ENCODE results near the gene GOLGA5. TPM values are rescaled to one million over a fixed set of nuclear protein-coding genes. Genes with fewer than 3 reads are reported as not detected.
"Not testable (repeated sequence)": the region's sequence is repeated elsewhere in the genome, so short reads cannot be mapped to it uniquely, and the experiment has no call there.

Gene GOLGA5
- total RNA-seq, 8 experiments from 2014 or later, result 28.1 to 67.3 (median 43.5) TPM

- 17 to 78% (median 56%) methylated on average over 1 to 4 of the region's 4 CpGs; no CpG with 5 or more reads in 2 of the 10 experiments for WGBS, 10 experiments
- Histone ChIP-seq H3K27ac (no peak overlapping the region), H3K4me1 (replicated peaks in 1 of 2) (no peaks in the 10 kb centered on the region), H3K4me3 (no peak overlapping the region)
- in situ Hi-C loops (cut with MboI; ENCODE audit: low pct_unique_long_range_greater_than_20kb in 2 of 9, low sequenced_read_pairs in 9 of 9, unreplicated experiment in 9 of 9), result no loop called here
- no peak for ATAC-seq (replicated peaks in 6 of 8)
These were observed 54.8 kb downstream of the GOLGA5 start for GRCh38 chr14:92848887-92849286.

- Histone ChIP-seq H3K4me3 (no peak overlapping the region), H3K4me1 (replicated peaks in 1 of 2) (no peaks in the 10 kb centered on the region), H3K27ac (no peak overlapping the region)
- in situ Hi-C loops (cut with MboI; ENCODE audit: low pct_unique_long_range_greater_than_20kb in 2 of 9, low sequenced_read_pairs in 9 of 9, unreplicated experiment in 9 of 9), result no loop called here
- 20 to 100% (median 60%) methylated on average over 1 of the region's 2 CpGs; no CpG with 5 or more reads in 7 of the 10 experiments for WGBS, 10 experiments
- ATAC-seq (replicated peaks in 6 of 8), result peak in 1 of 8 experiments; percentile 40
These were observed 56.4 kb downstream of the GOLGA5 start for GRCh38 chr14:92850492-92850891.

DNA sequence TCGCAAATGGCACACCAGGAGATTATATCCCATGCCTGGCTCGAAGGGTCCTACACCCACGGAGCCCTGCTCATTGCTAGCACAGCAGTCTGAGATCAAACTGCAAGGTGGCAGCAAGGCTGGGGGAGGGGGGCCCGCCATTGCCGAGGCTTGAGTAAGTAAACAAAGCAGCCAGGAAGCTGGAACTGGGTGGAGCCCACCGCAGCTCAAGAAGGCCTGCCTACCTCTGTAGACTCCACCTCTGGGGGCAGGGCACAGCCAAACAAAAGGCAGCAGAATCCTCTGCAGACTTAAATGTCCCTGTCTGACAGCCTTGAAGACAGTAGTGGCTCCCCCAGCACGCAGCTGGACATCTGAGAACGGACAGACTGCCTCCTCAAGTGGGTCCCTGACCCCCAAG, 59.0 kb downstream of the GOLGA5 start:
- H3K27ac ChIP-seq; H3K4me1 ChIP-seq (replicated peaks in 1 of 2); H3K4me3 ChIP-seq; in situ Hi-C loops (cut with MboI; ENCODE audit: low pct_unique_long_range_greater_than_20kb in 2 of 9, low sequenced_read_pairs in 9 of 9, unreplicated experiment in 9 of 9); ATAC-seq (replicated peaks in 6 of 8): not testable (repeated sequence)
- 43 to 100% (median 75%) methylated on average over 1 to 5 of the region's 8 CpGs; no CpG with 5 or more reads in 3 of the 10 experiments for WGBS, 10 experiments

DNA sequence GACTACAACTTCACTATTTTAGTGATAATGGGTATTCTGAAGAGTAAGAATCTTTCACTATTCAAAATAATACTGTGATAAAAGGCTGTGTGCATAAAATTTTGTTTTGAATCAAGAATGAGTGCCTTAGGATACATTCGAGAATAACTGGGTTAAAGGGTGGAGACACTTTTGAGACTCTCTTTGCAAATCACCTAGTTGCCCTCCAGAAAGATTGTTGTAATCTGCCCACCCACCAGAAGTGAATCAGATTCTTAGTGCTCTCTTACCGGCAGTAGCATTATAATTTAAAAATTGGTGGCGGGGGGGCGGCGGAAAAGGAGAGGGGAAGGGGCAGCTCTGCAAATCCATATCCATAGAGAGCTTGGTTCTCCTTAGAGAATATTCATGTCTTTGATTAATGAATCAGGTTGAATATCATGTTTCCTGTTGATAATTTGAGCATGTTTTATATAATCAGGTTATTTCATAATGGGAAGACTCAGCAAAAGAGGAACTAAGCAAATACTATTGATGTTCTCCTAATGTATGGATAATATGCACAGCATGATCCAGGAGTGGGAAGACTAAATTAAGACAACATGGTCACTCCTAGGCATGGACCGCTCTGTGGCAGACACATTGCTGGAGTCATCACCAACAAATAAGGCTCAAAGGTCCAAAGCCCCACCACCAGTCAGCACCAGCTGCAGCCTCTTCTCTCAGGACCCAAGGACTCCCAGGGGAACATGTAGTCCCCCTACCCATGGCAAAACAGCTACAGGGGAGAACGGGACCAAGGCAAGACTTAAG, 66.1 kb downstream of the GOLGA5 start:
- Histone ChIP-seq H3K4me1 (replicated peaks in 1 of 2) (no peaks in the 10 kb centered on the region), H3K27ac (no peak overlapping the region), H3K4me3 (no peak overlapping the region)
- WGBS, 10 experiments, result 0 to 100% (median 58%) methylated on average over 1 to 5 of the region's 7 CpGs
- peak in 3 of 8 experiments; percentile 75 to 89 (median 78) for ATAC-seq (replicated peaks in 6 of 8)
- in situ Hi-C loops (cut with MboI; ENCODE audit: low pct_unique_long_range_greater_than_20kb in 2 of 9, low sequenced_read_pairs in 9 of 9, unreplicated experiment in 9 of 9), result no loop called here

DNA sequence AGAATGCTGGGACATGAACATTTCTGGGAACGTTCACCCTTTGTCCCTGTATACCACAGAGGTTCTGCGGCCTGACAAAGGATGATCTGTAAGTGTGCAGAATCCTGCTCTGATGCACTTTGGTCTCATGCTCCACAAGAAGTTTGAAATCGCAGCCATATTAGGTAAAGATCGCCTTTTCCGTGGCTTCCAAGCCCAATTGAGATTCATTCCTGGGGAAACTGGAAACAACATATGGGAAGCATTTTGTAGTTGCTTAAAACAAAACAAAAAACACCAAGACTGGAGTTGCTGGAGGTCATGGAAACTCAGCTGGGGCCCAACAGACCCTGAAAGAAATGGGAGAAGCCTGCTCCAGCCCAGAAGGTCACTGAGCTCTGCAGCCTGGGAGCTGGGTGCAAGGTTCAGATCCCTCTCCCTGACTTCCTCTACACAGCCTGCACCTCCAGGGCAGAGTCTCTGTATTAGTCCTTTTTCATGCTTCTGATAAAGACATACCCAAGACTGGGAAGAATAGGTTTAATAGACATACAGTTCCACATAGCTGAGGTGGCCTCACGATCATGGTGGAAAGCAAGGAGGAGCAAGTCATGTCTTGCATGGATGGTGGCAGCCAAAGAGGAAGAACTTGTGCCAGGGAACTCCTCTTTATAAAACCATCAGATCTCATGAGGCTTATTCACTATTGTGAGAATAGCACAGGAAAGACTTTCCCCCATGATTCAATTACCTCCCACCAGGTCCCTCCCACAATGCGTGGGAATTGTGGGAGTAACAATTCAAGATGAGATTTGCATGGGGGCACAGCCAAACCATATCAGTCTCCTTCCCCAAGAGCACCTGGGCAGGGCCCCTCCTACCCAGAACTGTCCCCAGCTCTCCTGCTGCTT, 68.0 kb downstream of the GOLGA5 start:
- 35 to 100% (median 84%) methylated on average over 1 to 5 of the region's 7 CpGs; no CpG with 5 or more reads in 2 of the 10 experiments for WGBS, 10 experiments
- in situ Hi-C loops (cut with MboI; ENCODE audit: low pct_unique_long_range_greater_than_20kb in 2 of 9, low sequenced_read_pairs in 9 of 9, unreplicated experiment in 9 of 9), result no loop called here
- Histone ChIP-seq H3K27ac (no peak overlapping the region), H3K4me3 (no peak overlapping the region), H3K4me1 (replicated peaks in 1 of 2) (no peaks in the 10 kb centered on the region)
- ATAC-seq (replicated peaks in 6 of 8), result no peak

GRCh38 chr14:92863286-92864080, 69.4 kb downstream of the GOLGA5 start:
- no peak overlapping the region for H3K4me3 ChIP-seq
- WGBS, 10 experiments, result 4 to 100% (median 72%) methylated on average over 2 to 6 of the region's 6 CpGs
- no peaks in the 10 kb centered on the region for H3K4me1 ChIP-seq (replicated peaks in 1 of 2)
- no peak for ATAC-seq (replicated peaks in 6 of 8)
- H3K27ac ChIP-seq, result no peak overlapping the region
- in situ Hi-C loops (cut with MboI; ENCODE audit: low pct_unique_long_range_greater_than_20kb in 2 of 9, low sequenced_read_pairs in 9 of 9, unreplicated experiment in 9 of 9), result no loop called here

DNA sequence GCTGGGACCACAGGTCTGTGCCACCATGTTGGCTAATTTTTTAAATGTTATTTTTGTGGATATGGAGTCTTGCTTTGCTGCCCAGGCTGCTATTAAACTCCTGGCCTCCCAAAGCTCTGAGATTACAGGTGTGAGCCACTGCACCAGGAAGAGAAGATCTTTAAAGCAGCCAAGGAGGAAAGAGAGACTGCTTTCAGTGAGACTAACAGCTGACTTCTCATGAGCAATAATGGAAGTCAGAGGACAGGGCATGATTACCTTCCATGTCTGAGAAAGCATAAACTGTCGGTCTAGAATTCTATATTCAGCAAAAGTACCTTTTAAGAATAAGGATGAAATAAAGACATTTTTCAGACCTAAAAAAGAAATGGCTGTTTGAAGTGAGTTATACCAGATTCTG, 71.6 kb downstream of the GOLGA5 start:
- ATAC-seq (replicated peaks in 6 of 8), result no peak
- WGBS, 10 experiments, result 0 to 100% (median 29%) methylated on average over 1 of the region's 1 CpG; no CpG with 5 or more reads in 1 of the 10 experiments
- H3K4me3 ChIP-seq, result no peak overlapping the region
- in situ Hi-C loops (cut with MboI; ENCODE audit: low pct_unique_long_range_greater_than_20kb in 2 of 9, low sequenced_read_pairs in 9 of 9, unreplicated experiment in 9 of 9), result no loop called here
- H3K27ac ChIP-seq, result no peak overlapping the region
- no peaks in the 10 kb centered on the region for H3K4me1 ChIP-seq (replicated peaks in 1 of 2)

DNA sequence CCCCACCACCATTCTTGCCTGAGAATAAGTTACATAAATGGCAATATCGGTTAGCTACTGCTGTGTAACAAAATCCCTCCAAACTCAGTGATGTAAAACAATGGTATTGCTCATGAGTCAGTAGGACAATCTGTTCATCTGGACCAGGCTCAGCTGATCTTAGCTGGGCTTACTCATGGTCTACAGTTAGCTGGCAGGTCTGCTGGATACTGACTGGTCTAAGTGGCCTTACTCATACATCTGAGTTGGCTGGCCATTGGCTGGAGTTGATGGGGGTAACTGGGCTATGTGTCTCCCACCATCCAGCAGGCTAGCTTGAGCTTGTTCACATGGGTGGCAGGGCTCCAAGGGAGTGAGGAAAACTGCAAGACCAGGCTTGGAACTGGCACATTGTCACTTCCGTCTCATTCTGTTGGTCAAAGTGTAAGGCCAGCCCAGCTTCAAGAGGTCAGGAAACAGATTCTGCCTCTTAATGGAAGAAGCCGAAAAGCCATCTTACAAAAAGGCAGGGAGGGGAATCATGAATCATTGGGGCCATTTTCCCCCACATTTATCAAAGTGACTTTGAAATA, 72.2 kb downstream of the GOLGA5 start:
- H3K4me3 ChIP-seq, result no peak overlapping the region
- no peak for ATAC-seq (replicated peaks in 6 of 8)
- no peak overlapping the region for H3K27ac ChIP-seq
- H3K4me1 ChIP-seq (replicated peaks in 1 of 2), result no peaks in the 10 kb centered on the region
- WGBS, 10 experiments, result 31 to 80% (median 50%) methylated on average over 1 to 3 of the region's 3 CpGs; no CpG with 5 or more reads in 3 of the 10 experiments
- in situ Hi-C loops (cut with MboI; ENCODE audit: low pct_unique_long_range_greater_than_20kb in 2 of 9, low sequenced_read_pairs in 9 of 9, unreplicated experiment in 9 of 9), result no loop called here

DNA sequence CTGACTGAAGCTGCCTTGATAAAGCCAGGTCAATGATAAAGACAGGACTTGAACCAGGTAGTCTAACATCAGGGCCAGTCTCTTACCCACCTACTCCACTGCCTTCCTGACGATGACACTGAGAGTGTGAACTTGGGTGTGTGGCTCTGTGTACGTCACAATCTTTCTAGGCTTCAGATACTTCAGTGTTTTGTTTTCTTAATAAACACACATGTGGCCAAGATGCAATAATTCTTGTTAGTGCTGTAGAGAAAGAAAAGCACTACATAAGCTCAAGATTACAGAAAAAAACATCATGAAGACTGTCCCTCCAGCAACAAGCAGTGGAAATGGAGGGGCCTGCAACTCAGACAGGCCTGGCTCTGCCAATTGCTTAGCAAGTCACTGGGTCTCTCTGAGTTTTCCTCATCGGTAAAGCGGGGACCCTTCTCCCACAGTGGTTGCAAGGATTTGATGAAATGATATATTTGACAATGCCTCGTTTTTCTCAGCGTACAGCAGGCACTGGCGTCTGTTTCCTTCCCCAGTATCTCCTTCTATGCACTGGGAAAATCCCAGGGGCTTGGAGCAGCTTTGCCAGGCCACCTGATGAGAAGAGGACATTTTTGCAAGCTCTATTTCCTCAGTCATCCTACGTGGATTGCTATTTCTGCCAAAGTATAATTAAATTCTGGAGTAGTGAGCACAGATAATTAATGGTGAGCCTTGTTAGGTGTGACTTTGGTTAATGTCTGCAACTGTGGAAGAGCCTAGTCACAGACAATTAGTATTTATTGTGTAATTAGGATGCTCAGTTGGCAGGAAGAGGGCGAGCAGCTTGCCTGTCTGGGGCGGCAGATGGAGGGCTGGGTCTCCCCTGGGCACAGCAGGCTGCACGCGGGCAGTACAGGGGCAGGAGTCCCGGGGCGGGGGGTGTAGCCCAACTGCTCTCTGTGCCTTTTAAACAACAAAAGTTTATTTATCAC, 73.1 kb downstream of the GOLGA5 start:
- peak in 1 of 8 experiments; percentile 33 for ATAC-seq (replicated peaks in 6 of 8)
- Histone ChIP-seq H3K4me1 (replicated peaks in 1 of 2) (no peaks in the 10 kb centered on the region), H3K27ac (no peak overlapping the region), H3K4me3 (no peak overlapping the region)
- in situ Hi-C loops (cut with MboI; ENCODE audit: low pct_unique_long_range_greater_than_20kb in 2 of 9, low sequenced_read_pairs in 9 of 9, unreplicated experiment in 9 of 9), result no loop called here
- 0 to 87% (median 62%) methylated on average over 1 to 13 of the region's 14 CpGs; no CpG with 5 or more reads in 1 of the 10 experiments for whole genome bisulfite sequencing, 10 experiments

DNA sequence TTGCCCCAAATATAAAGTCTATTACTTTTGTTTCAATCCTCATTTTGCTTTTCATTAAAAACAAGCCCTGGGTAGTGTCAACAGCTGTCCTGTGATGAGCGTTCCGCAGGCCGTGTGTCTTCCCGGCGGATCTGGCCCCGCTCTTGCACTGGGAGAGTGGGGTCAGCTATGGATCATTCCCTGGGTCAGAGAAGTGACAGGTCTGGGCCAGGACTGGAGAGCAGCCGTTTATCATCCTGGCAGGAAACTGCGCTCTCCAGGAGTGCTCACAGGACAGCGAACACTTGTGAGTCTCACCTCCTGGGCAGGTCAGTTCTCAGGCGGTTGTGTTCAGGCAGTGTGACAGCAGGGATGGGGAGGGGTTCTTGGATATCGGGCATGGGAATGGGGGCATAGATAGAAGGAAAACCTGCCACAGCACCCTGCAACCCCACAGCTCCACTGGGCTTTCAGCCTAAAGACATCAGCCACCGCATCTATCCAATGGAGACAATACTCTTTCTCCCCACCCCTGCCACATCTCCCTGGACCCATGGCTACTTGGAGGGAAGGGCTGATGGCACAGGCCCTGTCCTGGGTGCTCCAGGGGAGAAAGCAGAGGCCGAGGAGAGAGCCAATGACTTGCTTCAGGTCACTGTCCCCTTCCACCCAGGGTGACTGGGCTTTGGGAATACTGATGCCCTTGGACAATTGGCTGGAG, 81.0 kb downstream of the GOLGA5 start:
- no peak overlapping the region for H3K4me3 ChIP-seq
- H3K4me1 ChIP-seq (replicated peaks in 1 of 2), result peaks cover 22 to 30% of the 10 kb centered on the region in 2 donors
- peak overlapping the region; percentile 19 to 33 for H3K27ac ChIP-seq
- peak in 5 of 8 experiments; percentile 99 for ATAC-seq (replicated peaks in 6 of 8)
- 0 to 33% (median 16%) methylated on average over 1 to 10 of the region's 13 CpGs; no CpG with 5 or more reads in 1 of the 10 experiments for WGBS, 10 experiments
- in situ Hi-C loops (cut with MboI; ENCODE audit: low pct_unique_long_range_greater_than_20kb in 2 of 9, low sequenced_read_pairs in 9 of 9, unreplicated experiment in 9 of 9), result no loop called here

GRCh38 chr14:92877757-92878431, 83.8 kb downstream of the GOLGA5 start:
- H3K4me3 ChIP-seq, result no peak overlapping the region
- ATAC-seq (replicated peaks in 6 of 8), result no peak
- H3K27ac ChIP-seq, result no peak overlapping the region
- peaks cover 27 to 36% of the 10 kb centered on the region in 2 donors for H3K4me1 ChIP-seq (replicated peaks in 1 of 2)
- in situ Hi-C loops (cut with MboI; ENCODE audit: low pct_unique_long_range_greater_than_20kb in 2 of 9, low sequenced_read_pairs in 9 of 9, unreplicated experiment in 9 of 9), result no loop called here
- 14 to 92% (median 58%) methylated on average over 2 to 13 of the region's 18 CpGs for WGBS, 10 experiments
